GM18498 (cell line): Measurements from ENCODE around the gene SP8.
A peak's percentile ranks its signal among the peaks of the same experiment; 100 is the strongest.
"Not testable (repeated sequence)": the region's sequence is repeated elsewhere in the genome, so short reads cannot be mapped to it uniquely, and the experiment has no call there.

Source experiments
- ATAC-seq: cut with Tn5 transposase; IDR thresholded peaks from one replicate; pipeline ENCODE4 v1.9.1; 2021; ENCODE audit warnings: mild to moderate bottlenecking, moderate library complexity; ENCODE audit not compliant: unreplicated experiment

The SP8 gene

DNA sequence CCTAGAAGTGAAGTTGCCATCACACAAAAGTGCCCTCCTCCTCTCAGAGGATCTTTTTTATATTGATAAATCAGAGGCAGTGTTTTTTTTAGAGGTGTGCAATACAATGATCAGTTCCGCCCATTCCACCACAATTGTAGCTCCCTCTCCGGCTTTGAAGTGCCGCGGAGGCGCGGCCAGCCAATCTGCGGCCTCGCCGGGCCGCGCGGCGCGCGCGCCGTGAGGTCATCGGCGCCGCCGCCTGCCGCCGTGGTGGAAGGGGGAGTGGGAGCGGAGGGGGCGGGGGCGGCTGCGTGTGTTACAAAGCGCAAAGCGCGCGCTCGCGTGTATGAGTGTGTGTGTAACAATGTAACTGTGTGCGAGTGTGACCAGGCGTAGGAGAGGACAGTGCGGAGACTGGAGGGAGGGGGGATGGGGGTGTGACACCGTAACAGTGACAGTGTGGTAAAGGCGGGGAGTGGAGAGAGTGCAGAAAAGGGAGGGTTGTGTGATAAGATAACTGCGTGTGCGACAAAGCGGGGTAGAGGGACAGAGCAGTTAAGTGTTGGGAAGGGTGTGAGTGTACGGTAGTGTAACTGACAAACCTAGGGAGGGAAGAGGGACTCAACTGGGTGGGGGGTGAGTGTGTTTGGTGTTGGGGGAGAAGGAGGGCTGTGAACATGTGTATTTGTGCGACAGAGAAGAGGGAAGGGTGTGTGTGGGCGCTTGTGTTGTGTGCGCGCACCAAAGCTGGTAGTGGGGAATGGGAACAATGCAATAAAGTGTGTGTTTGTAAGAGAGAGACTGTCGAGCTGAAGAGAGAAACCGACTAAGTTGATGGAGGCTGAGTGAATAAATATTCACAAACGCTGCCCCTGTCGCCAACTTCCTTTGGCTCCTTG lies at the start of gene SP8:
TSS of gene SP8 (minus strand) at position 108 of the 881 bp plus-strand sequence. CDS start at position 20, 88 bp downstream.
- ATAC-seq = no peak

DNA sequence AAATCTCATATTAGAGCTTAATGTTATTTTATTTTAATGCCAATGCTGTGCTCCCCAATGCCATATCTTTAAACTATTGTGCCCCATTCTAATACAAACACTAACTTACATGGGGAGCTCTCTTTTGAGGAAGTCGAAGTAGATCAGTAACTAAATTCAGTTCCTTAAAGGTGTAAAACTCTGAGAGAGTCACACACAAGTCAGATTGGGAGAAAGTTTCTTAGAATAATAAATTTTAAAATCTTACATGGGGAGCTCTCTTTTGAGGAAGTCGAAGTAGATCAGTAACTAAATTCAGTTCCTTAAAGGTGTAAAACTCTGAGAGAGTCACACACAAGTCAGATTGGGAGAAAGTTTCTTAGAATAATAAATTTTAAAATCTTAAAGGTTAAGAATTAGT lies 49.7 kb upstream of the SP8 start:
- peak; percentile 74 for ATAC-seq

DNA sequence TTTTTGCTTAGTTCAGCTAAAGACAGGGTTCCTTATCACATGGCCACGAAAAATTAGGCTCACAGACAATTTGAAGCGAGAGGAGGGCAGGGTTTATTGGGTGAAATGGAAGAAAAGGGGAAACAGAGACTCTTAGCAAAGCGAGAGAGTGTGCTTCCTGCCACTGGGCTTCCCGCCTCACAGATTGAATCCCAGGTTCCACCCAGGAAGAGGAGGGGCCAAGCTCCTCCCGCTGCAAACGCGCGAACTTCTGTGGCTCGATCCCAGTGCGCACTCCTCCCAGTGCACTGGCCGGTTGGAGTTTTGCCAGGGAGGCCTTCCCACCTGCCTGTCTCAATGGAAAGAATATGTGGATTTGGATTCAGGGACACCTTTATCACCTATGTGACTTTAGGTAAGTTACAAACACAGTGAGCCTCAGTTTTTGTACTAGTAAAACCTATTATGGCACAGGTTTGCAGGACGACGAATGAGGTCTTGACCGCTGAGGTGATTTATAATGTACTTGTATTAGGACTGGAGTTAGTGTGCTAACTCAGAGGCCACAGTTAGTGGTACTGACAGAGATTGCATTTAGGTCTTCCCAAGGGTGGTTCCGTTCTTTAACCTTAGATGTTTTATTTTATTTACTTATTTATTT lies 48.5 kb upstream of the SP8 start:
- ATAC-seq = no peak

DNA sequence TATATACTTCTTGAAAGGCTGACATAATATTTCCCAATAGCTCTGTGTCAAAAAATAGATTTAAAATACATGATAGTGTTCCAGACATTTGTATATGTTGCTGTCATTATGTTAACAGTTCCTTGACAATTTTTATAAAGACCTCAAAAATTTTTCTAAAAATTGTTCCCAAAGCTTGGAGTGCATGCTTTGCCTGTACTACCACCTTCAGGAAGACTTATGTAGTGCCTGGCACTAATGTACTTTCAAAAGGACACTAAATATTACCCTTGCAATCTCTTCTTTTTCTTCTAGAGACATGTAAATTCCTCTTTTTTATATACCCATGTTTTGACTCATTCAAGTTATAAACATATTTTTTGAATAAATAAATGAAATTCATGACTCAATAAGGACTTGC lies 48.0 kb upstream of the SP8 start:
- no peak for ATAC-seq

DNA sequence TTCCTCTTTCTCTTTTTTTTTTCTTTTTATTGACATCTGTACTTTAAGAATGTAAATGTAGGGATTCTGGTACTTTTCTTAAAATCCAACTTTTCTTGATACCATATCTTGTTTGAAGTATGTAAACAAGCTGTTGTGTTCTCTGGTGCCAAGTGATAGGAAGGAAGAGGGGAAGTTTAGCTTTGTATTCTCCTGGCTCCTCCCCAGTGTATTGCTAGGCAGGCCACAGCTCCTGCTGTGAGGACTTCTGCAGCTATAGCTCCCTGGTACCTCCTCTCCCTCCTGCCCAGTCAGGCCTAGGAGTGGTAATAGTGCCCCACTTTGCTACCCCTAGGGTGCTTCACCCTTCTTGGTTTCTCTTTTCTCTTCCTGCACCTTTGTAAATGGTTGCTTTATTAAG lies 45.3 kb upstream of the SP8 start:
- ATAC-seq = no peak

DNA sequence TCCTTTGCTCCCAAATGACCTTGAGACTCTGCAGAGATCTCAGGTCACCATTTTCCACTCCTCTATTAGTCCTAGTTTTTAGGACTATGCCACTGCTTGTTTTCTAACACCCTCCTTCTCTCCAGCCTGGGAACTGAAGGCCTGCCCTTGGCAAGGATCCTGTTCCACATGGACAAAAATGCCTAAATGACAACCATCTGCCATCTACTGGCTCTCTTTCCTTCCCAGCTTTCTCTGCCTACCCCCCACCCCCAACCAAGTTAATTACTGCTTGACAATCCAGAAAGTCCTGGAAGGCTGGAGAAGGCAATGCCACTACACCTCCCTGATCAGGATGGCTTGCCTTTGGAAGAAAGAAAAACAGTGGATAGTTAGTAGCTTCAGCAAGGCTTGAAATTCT lies 44.8 kb upstream of the SP8 start:
- no peak for ATAC-seq

DNA sequence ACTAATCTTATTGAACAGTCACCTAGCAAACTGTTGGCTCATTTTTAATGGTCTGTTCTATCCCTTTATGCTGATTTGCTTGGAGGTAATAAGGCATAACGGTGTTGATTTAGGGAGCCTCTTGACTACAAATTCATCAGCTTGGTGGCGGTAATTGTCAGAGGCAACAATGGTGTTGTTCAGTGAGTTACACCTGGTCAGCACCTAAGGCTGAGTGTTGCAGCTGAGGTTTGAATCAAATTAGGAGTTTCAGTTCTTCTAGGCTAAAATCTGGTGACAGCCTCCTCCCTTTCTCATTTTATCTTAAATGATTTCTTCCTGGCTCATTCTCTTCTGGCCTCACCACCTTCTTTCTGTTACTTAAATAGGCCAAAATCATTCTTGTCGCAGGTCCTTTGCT lies 42.3 kb upstream of the SP8 start:
- ATAC-seq = no peak

DNA sequence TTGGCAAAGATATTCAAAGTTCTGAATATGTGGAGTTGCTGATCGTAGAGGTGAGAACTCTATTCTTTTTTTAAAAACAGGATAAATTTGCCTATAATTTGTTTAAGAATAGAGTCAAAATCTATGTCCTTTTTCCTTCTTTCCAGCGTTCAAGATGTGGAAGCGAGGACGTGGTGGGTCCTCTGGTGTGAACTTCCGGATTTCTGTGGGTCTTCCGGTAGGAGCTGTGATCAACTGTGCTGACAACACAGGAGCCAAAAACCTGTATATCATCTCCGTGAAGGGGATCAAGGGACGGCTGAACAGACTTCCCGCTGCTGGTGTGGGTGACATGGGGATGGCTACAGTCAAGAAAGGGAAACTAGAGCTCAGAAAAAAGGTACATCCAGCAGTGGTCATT lies 40.5 kb upstream of the SP8 start:
- no peak for ATAC-seq

DNA sequence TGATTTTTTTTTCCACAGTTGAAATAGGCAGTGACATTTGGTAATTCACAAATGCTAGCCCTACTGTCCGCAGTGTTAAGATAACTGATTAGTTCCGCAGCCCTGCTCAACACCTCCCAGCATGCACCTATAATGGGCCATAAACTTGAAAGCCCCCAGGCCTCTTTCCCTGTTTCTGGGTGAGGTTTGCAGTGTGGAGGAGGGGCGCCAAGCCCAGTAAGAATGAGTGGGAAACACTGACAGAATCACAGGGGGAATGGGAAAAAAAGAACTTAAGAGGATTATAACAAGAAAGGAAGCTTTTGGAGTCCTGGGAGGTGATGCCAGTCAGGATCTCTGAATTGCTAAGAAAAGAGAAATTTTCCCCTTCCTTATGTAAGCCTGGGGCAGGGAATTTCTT lies 39.6 kb upstream of the SP8 start:
- no peak for ATAC-seq

DNA sequence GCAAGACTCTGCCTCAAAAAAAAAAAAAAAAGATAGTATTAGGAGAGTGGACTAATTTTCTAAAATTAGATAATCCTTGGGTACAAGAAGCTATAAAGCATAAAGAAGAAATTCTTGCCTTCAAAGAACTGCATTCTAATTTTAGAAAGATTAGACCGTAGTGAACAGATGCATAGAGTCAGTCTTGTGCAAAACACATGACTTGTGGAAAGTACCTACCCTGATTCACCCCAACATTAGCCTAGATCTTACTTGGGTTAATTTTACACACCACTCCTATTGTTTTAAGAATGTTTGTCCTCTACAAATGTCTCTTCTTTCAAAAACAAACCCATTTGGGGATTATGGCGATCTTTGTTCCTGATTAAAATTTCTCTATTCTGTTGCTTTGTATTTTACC lies 38.9 kb upstream of the SP8 start:
- ATAC-seq = no peak

DNA sequence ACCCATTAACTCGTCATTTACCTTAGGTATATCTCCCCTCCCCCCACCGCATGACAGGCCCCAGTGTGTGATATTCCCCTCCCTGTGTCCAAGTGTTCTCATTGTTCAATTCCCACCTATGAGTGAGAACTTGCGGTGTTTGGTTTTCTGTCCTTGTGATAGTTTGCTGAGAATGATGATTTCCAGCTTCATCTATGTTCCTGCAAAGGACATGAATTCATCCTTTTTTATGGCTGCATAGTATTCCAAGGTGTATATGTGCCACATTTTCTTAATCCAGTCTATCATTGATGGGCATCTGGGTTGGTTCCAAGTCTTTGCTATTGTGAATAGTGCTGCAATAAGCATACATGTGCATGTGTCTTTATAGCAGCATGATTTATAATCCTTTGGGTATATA lies 34.7 kb upstream of the SP8 start:
- ATAC-seq = not testable (repeated sequence)

DNA sequence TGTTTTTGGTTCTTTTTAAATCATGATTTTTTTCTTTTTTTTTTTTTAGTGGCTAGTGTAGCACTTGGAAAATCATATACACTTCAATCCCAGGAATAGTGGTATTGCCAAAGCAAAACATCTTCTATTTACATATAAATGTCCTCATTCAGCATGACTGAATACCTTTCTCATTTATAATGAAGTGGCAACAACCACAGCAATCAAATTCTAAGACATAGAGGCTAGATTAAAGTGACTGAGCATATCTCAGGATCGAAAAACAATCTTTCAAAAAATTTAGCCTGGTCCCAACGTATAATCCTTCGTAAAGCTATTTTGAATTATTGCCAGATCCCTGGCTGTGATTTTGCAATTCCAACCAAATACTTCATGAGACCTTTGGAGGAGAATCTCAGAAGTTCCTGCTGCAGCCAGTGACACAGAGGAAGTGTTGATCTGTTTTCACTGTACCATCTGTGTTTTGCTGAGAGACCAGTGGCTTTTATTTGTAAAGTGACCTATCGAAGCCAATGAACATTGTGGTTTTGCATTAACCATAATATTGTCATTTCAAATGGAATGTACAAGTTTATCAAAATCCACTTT lies 29.8 kb upstream of the SP8 start:
- ATAC-seq = no peak

DNA sequence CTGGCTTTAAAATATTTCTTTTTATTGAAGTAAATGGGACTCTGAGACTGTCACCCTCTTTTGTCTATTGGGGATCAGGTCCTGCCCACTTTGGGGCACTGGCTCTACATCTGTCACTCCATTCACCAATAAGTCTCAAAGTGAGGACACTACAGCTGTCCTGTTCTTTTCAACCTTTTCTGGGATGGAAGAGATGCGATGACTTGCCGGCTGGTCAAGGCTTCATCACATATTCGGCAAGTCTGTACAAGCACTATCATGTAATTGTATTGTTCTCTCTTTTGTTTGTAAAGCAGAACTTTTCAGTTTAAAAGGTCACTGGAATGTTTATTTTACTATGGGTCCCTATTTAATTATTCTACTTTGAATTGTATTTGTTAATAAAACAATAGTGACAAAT lies 17.7 kb upstream of the SP8 start:
- ATAC-seq = no peak

DNA sequence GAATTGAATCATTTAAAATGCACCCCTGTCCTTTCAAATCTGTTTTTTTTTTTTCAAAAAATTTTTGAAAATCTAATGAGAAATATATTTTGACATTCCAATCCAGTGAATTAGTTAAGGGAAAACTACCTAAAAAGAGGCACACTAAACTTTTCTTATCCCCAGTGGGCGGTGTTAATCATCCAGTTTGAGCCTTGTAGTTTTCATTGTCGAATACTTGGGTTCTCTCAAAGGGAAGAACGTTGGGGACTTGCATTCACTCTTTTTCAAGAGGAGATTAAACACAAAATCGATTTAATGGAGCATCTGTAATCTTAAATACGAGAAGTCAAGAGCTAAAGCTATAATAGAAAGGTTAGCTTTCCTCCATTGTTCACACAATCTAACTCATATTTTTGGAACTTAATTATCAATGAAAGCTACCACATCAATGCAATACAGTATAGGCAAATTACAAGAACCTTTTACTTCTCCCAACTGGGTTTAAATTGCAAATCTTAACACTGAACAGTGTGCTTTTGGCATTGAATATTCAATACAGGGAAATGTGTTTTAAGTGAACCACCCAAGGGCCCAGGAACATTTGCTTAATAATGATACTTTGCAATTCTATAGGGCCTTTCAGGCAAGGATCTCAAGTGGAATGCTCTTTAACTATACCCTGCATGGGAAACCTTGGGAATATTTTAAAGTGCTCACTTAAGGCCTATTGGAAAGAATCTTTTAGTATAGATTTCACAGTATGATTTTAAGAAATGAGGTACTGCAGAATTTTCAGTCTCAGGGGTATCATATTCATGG lies 13.1 kb upstream of the SP8 start:
- ATAC-seq = no peak

DNA sequence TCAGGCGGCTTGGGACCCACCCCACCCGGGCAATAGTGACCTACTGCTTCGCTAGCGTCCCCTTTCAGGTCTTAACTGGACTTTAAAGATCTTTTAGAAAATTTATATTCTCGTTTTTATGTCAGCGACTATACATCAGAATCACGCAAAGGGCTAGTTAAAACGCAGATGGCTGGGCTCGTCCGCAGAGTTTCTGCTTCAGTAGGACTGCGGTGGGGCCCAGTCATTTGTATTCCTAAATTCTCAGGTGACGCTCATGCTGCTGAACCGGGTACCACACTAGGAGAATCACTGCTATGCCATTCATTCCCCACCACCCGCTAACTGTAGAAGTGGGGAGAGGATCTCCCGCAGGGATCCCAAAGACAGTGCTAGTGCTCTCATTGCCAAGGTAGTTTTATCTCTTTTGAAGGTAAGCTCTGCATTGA lies 12.0 kb upstream of the SP8 start:
- no peak for ATAC-seq

DNA sequence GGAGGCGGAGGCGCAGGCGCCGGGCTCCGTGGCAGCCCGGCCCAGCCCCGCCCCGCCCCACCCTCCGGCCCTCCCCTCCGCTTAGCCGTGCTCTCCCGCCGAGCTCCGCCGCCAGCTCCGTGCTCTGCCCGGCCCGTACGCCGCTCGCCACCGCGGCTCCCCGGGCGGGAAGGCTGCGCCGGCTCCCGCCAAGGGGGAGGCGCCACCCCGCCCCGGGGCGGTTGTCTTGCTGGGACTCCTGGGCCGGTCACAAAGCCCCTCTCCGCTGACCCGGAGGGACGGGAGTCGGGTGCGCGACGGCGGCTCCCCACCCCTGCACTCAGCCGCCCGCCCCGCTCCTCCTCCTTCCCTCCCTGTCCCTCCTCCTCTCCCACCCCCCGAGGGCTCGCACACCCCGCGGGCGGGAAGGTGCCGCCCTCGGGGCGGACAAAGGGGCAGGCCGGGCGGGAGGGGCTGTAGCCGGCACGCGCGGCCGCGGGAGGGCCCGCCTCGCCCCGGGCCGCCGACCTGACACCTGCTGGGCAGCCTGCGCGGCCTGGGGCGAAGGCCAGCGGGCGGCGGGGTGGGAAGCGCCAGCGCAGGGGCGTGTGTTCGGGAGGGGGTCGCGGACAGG lies 11.5 kb upstream of the SP8 start:
- ATAC-seq = peak; percentile 92

DNA sequence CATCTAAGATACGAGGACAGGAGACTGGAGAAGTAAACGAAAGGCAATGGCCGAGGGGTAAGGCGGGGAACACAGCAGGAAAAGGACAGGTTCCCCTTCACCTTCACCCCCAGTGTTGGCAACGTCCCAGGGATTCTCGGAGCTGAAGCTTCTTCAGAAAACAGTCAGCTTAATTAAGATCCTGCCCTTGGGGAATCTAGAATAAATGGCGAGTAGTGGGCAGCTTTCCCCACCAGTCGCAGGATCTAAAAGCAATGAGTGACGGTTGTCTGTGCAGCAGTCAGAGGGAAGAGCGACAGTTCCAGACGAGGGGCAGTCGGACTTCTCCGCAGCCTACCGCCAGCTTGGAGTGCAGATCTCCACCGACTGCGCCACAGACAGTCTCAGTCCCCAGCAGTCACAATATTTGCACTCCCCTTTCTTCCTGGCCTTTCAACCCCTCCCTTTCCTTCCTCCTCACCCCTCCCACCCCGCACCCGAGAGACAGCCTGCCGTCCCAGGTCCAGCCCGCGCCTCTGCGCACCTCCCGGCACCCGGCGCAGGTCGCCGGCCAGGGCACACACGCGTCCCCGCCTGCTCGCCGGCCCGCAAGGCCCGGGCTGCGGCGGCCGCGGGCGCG lies 10.9 kb upstream of the SP8 start:
- ATAC-seq = peak; percentile 69

DNA sequence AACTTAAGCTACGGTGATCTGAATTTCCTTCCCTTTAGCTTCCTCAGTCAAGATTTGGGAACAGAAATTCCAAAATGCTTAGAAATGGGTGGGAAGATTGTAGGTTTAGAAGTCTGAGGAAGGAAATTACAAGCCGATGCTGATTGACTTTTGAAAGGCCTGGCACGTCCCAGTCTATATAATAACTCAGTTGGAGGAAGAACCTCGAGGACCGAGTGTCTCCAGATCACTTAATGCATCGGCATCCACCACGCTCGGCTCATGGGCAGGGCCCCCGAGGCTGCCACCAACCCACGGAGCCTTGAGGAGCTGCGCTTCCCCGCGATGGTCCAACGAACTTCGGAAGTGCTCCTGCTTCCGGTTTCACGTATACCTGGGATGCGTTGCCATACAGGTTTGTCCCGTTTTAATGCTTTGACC lies 10.4 kb upstream of the SP8 start:
- ATAC-seq = no peak

DNA sequence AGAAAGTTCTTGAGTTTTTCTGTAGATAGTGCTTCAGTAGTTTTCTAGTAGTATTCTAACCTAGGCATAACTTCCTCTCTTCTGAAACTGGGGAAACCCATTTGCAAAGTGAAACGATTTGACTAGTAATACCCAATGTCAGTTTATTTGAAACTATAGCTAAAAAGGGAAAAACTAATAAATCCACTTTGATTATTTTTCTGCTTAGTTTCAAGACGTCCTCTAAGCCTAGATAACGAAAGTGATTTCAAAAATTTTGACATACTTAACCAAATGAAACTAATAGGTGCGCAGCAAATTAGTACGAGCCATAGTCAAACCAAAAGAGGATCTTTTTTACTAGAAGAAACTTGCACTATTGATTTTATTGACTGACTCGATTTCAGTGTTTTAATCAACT lies 9.8 kb upstream of the SP8 start:
- ATAC-seq = no peak

DNA sequence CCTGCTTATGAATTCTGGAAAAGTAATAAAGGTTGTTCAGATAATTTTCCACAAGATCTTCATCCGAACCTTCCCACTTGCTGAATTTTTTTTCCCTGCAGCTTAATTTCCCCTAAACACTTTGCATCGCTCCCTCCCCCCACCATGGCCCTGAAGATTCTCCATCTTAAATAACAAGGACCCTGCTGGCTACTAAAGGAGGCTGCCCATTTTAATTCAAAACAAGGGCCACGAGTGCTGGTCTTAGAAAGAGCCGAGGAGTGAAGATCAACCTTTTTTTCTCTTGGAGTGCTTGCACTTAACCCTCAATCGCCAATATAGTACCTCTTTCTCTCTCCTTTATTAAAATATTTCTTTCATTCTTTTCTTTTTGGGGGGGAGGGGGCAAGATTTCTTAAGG lies 9.2 kb upstream of the SP8 start:
- no peak for ATAC-seq
